Measurements from ENCODE around the gene BLTP3A. TPM values are rescaled to one million over a fixed set of nuclear protein-coding genes. Genes with fewer than 3 reads are reported as not detected.
"Not testable (repeated sequence)": the region's sequence is repeated elsewhere in the genome, so short reads cannot be mapped to it uniquely, and the experiment has no call there.

The BLTP3A gene
- total and polyA plus RNA-seq, 3 experiments from 2014 or later: 1.8 to 19.4 (median 18.8) TPM

DNA sequence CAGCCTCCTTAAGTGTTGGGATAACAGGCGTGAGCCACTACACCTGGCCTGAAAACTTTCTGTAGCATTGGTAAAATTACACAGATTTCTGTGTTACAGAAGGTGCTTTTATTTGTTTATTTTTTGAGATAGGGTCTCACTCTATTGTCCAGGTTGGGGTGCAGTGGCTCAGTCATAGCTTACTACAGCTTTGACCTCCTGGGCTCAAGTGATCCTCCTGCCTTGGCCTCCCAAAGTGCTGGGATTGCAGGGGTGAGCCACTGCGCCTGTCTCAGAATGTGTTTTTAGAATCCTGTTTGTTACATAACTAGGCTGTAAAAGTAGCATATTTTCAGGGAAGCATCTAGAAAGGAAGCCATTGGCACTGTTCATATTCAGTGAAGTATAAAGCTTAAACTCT is 16.9 kb upstream of the BLTP3A start:
- Mint-ChIP-seq H3K27ac (no peak overlapping the region), H3K4me1 (peaks cover 5 to 23% (median 18%) of the 10 kb centered on the region in 3 donors), H3K27me3 (no peaks in the 10 kb centered on the region), H3K9me3 (no peaks in the 10 kb centered on the region), H3K36me3 (peaks cover 3 to 72% (median 18%) of the 10 kb centered on the region in 3 donors), H3K4me3 (no peak overlapping the region)
- H3K36me3 ChIP-seq (ENCODE audit: insufficient read depth, low read length): peaks cover 25% of the 10 kb centered on the region
- POLR2A ChIA-PET: no interaction called here
- no peaks in the 10 kb centered on the region for H3K9me3 ChIP-seq (ENCODE audit: low read length)
- no peak overlapping the region for H3K27ac ChIP-seq (ENCODE audit: low read depth, low read length)
- no peak for DNase-seq
- no peaks in the 10 kb centered on the region for H3K27me3 ChIP-seq (ENCODE audit: insufficient read depth, low read length, poor library complexity, severe bottlenecking)
- H3K4me1 ChIP-seq (ENCODE audit: insufficient read depth, low read length): no peaks in the 10 kb centered on the region
- H3K4me3 ChIP-seq (ENCODE audit: low read length): no peak overlapping the region
- CTCF ChIA-PET: no interaction called here

DNA sequence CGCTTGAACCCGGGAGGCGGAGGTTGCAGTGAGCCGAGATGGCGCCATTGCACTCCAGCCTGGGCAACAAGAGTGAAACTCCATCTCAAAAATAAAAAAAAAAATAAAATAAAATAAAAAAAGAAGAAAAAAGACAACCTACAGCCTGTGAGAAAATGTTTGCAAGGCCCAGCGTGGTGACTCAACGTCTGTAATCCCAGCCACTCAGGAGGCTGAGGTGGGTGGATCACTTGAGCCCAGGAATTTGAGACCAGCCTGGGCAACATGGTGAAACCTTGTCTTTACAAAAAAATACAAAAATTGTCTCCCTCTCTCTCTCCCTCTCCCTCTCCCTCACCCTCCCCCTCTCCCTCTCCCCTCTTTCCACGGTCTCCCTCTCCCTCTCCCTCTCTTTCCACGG is 6.5 kb upstream of the BLTP3A start:
- H3K4me1 ChIP-seq (ENCODE audit: insufficient read depth, low read length); H3K27me3 Mint-ChIP-seq; CTCF ChIA-PET; H3K4me1 Mint-ChIP-seq; H3K27ac Mint-ChIP-seq; POLR2A ChIA-PET; H3K27me3 ChIP-seq (ENCODE audit: insufficient read depth, low read length, poor library complexity, severe bottlenecking); H3K36me3 ChIP-seq (ENCODE audit: insufficient read depth, low read length); H3K9me3 ChIP-seq (ENCODE audit: low read length); H3K4me3 ChIP-seq (ENCODE audit: low read length); H3K36me3 Mint-ChIP-seq; H3K9me3 Mint-ChIP-seq; H3K27ac ChIP-seq (ENCODE audit: low read depth, low read length); H3K4me3 Mint-ChIP-seq; DNase-seq: not testable (repeated sequence)

DNA sequence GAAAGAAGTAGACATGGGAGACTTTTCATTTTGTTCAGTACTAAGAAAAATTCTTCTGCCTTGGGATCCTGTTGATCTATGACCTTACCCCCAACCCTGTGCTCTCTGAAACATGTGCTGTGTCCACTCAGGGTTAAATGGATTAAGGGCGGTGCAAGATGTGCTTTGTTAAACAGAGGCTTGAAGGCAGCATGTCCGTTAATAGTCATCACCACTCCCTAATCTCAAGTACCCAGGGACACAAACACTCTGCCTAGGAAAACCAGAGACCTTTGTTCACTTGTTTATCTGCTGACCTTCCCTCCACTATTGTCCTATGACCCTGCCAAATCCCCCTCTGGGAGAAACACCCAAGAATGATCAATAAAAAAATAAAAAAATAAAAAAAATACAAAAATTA is 4.7 kb upstream of the BLTP3A start:
- H3K4me1 Mint-ChIP-seq: peaks cover 6 to 10% (median 9%) of the 10 kb centered on the region in 3 donors
- CTCF ChIA-PET, H3K27ac Mint-ChIP-seq: not testable (repeated sequence)

DNA sequence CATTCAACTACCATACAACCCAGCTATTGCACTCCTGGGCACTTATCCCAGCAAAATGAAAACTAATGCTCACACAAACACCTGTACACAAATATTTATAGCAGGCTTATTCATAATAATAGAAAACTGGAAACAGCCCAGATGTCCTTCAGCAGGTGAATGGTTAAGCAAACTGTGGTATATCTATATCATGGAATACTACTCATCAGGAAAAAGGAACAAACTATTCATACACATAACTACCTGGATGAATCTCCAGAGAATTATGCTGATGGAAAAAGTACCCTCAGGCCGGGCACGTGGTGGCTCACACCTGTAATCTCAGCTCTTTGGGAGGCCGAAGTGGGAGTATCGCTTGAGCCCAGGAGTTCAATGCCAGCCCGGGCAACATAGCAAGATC is 3.8 kb upstream of the BLTP3A start:
- POLR2A ChIA-PET: no interaction called here
- no peaks in the 10 kb centered on the region for H3K9me3 ChIP-seq (ENCODE audit: low read length)
- H3K4me3 Mint-ChIP-seq: no peak overlapping the region
- H3K27ac ChIP-seq (ENCODE audit: low read depth, low read length): no peak overlapping the region
- peaks cover 0 to 8% (median 0%) of the 10 kb centered on the region in 3 donors for H3K36me3 Mint-ChIP-seq
- CTCF ChIA-PET: no interaction called here
- no peaks in the 10 kb centered on the region for H3K9me3 Mint-ChIP-seq
- peaks cover 14 to 17% (median 16%) of the 10 kb centered on the region in 3 donors for H3K4me1 Mint-ChIP-seq
- no peak overlapping the region for H3K27ac Mint-ChIP-seq
- H3K36me3 ChIP-seq (ENCODE audit: insufficient read depth, low read length): no peaks in the 10 kb centered on the region
- DNase-seq: no peak
- no peak overlapping the region for H3K4me3 ChIP-seq (ENCODE audit: low read length)
- H3K27me3 Mint-ChIP-seq: no peaks in the 10 kb centered on the region
- H3K4me1 ChIP-seq (ENCODE audit: insufficient read depth, low read length): peaks cover 13% of the 10 kb centered on the region
- no peaks in the 10 kb centered on the region for H3K27me3 ChIP-seq (ENCODE audit: insufficient read depth, low read length, poor library complexity, severe bottlenecking)

More for the DNA sequence above, 4.7 kb upstream of the BLTP3A start:
- H3K9me3 Mint-ChIP-seq; H3K27me3 Mint-ChIP-seq; H3K4me1 ChIP-seq (ENCODE audit: insufficient read depth, low read length); H3K4me3 Mint-ChIP-seq; H3K27me3 ChIP-seq (ENCODE audit: insufficient read depth, low read length, poor library complexity, severe bottlenecking); H3K36me3 Mint-ChIP-seq; H3K27ac ChIP-seq (ENCODE audit: low read depth, low read length); H3K9me3 ChIP-seq (ENCODE audit: low read length); POLR2A ChIA-PET; H3K4me3 ChIP-seq (ENCODE audit: low read length); DNase-seq; H3K36me3 ChIP-seq (ENCODE audit: insufficient read depth, low read length): not testable (repeated sequence)

DNA sequence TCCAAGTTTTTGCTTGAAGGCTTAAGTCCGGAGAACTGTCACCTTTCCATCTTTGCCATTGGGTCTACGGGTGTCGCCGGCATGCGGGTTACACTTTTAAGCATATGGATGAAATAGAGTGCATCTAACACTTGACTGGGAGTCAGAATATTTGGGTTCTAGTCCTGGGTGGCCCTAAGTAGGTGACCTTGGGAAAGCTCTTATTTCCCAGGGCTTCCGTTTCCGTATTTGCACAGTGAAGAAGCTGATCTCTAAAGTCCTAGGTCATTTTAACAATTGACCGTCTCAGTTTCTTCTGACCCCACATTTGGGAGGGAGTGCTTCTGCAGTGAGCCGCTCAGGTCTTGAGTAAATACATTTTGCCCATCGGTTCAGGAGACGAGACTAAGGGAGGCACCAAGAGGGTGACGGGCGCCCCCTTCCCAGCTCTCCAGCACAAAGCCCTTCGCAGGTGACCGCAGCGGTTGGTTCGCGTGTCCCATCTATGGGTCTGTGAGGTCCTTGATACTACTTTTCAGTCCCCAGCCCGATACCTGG is 651 bp upstream of the BLTP3A start:
- Mint-ChIP-seq H3K27ac (peak overlapping the region; percentile 74 to 97 (median 93)), H3K4me3 (peak overlapping the region; percentile 92 to 98 (median 97)), H3K27me3 (no peaks in the 10 kb centered on the region), H3K36me3 (peaks cover 0 to 8% (median 0%) of the 10 kb centered on the region in 3 donors), H3K4me1 (peaks cover 22 to 24% (median 23%) of the 10 kb centered on the region in 3 donors), H3K9me3 (no peaks in the 10 kb centered on the region)
- ChIA-PET POLR2A (interaction anchor here (0.5 to 2.3 kb wide), 7 partner anchors 10 to 97 kb away, joined by 3 to 16 read pairs (median 3); partner anchors contain the start of genes ANKS1A, ILRUN, SNRPC and TAF11), CTCF (interaction anchor here (1.1 to 1.7 kb wide), 3 partner anchors 12 to 331 kb away, joined by 3 to 8 read pairs (median 4); partner anchors contain the start of gene SNRPC)
- H3K27me3 ChIP-seq (ENCODE audit: insufficient read depth, low read length, poor library complexity, severe bottlenecking): no peaks in the 10 kb centered on the region
- H3K4me3 ChIP-seq (ENCODE audit: low read length): peak overlapping the region; percentile 98
- DNase-seq: peak in 3 of 5 donors; percentile 10 to 59 (median 18)
- peaks cover 19% of the 10 kb centered on the region for H3K4me1 ChIP-seq (ENCODE audit: insufficient read depth, low read length)
- peak overlapping the region; percentile 93 for H3K27ac ChIP-seq (ENCODE audit: low read depth, low read length)
- H3K9me3 ChIP-seq (ENCODE audit: low read length): no peaks in the 10 kb centered on the region
- H3K36me3 ChIP-seq (ENCODE audit: insufficient read depth, low read length): no peaks in the 10 kb centered on the region

DNA sequence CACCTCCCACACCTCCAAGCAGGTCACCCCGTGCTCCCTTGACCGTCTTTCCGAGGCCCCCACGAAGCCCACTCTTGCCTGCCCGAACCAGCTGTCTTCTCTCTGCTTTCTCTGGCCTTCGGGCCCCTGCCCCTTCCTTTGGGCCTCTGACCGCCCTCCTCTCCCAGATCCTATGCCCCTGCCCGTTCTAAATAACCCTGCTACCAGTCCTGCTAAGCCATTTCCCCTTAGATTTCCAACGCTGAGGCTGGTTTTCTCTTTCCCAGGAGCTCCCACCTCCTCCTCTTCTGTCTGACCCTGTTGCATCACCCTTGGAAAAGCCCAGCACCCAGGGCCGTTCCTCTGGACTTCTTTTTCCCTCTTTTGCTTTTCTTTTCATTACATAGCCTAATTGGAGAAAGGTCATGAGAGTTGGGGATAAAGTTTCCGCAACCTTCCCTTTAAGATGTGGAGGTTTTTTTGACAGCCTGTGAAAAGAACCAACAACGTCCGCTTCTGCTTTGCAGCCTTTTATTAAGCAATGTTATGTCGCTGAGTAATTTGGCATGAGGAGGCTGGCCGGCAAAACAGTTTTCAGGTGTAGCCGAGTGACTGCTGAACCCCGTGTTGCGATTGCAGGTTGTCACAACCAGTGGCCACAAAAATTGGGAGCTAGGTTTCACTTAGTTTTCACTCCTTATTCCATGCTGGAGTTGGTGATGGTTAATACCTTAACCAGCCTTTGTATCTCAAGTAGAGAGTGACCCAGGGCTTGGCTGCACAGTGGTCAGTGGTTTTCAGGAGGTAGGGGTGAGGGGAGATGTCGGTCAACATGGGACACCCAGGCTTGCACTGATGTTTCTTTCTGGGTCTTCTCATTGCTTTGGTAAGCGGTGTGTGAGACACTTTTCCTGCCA is 970 bp downstream of the BLTP3A start:
- Mint-ChIP-seq H3K27ac (peak overlapping the region; percentile 66 to 93 (median 86)), H3K27me3 (no peaks in the 10 kb centered on the region), H3K4me1 (peaks cover 22 to 25% (median 23%) of the 10 kb centered on the region in 3 donors), H3K36me3 (peaks cover 0 to 8% (median 0%) of the 10 kb centered on the region in 3 donors), H3K9me3 (no peaks in the 10 kb centered on the region), H3K4me3 (peak overlapping the region; percentile 92 to 98 (median 97))
- DNase-seq: peak in 1 of 5 donors; percentile 26
- Histone ChIP-seq H3K4me1 (ENCODE audit: insufficient read depth, low read length) (peaks cover 19% of the 10 kb centered on the region), H3K4me3 (ENCODE audit: low read length) (peak overlapping the region; percentile 78), H3K27me3 (ENCODE audit: insufficient read depth, low read length, poor library complexity, severe bottlenecking) (no peaks in the 10 kb centered on the region), H3K9me3 (ENCODE audit: low read length) (no peaks in the 10 kb centered on the region), H3K36me3 (ENCODE audit: insufficient read depth, low read length) (no peaks in the 10 kb centered on the region), H3K27ac (ENCODE audit: low read depth, low read length) (peak overlapping the region; percentile 93)
- POLR2A ChIA-PET: interaction anchor here (1.2 to 2.3 kb wide), 3 partner anchors 9 to 96 kb away, joined by 3 to 16 read pairs (median 13); partner anchors contain the start of genes ANKS1A, SNRPC and TAF11
- CTCF ChIA-PET: interaction anchor here (1.5 kb wide), 1 partner anchor 36 kb away, joined by 8 read pairs; the partner anchor contains the start of gene SNRPC

DNA sequence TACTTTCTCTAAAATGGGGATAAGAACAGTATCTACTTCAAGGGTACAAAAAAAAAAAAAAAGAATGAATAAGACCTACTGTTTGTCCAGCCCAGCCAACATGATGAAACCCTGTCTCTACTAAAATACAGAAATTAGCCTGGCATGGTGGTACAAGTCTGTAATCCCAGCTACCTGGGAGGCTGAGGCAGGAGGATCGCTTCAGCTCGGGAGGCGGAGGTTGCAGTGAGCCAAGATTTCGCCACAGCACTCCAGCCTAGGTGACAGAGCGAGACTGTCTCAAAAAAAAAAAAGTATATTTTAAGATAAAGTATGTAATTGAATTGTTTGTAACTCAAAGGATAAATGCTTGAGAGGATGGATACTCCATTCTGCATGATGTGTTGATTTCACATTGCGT is 2.0 kb downstream of the BLTP3A start:
- Histone ChIP-seq H3K27me3 (ENCODE audit: insufficient read depth, low read length, poor library complexity, severe bottlenecking) (no peaks in the 10 kb centered on the region), H3K36me3 (ENCODE audit: insufficient read depth, low read length) (no peaks in the 10 kb centered on the region), H3K9me3 (ENCODE audit: low read length) (no peaks in the 10 kb centered on the region), H3K27ac (ENCODE audit: low read depth, low read length) (no peak overlapping the region), H3K4me1 (ENCODE audit: insufficient read depth, low read length) (peaks cover 19% of the 10 kb centered on the region), H3K4me3 (ENCODE audit: low read length) (no peak overlapping the region)
- ChIA-PET POLR2A (no interaction called here), CTCF (no interaction called here)
- no peak for DNase-seq
- H3K9me3 Mint-ChIP-seq: no peaks in the 10 kb centered on the region
- H3K4me1 Mint-ChIP-seq: peaks cover 22 to 26% (median 25%) of the 10 kb centered on the region in 3 donors
- H3K27me3 Mint-ChIP-seq: no peaks in the 10 kb centered on the region
- peaks cover 0 to 8% (median 0%) of the 10 kb centered on the region in 3 donors for H3K36me3 Mint-ChIP-seq
- H3K4me3 Mint-ChIP-seq: peak overlapping the region; percentile 92 to 98 (median 97)
- peak overlapping the region in 5 of 8 donors; percentile 55 to 91 (median 64) for H3K27ac Mint-ChIP-seq

All from CD8-positive, alpha-beta memory T cell (primary cell).